Left lung (tissue), 10 donors: Measurements from ENCODE around the gene SLC22A23. TPM values are rescaled to one million over a fixed set of nuclear protein-coding genes. Genes with fewer than 3 reads are reported as not detected.
A peak's percentile ranks its signal among the peaks of the same experiment; 100 is the strongest.
"Not testable (repeated sequence)": the region's sequence is repeated elsewhere in the genome, so short reads cannot be mapped to it uniquely, and the experiment has no call there.

Source experiments
- ATAC-seq: fragments of 200-7000 bp; cut with Tn5 transposase; one replicate; pipeline ENCODE4 v1.9.1; 2020; ENCODE audit warnings: moderate library complexity
- DNase-seq, 4 donors: peaks; one replicate each; pipeline ENCODE4 v3.0.0-alpha.2; 2013 to 2020
- H3K27ac ChIP-seq, 2 donors: fragments of 200-600 bp; sonication (generic) in 1 of 2; one replicate each; pipeline versions ENCODE4 v1.5.0 to v1.8.0; 2020 to 2021
- H3K27me3 ChIP-seq, 2 donors: fragments of 200-600 bp; sonication (generic) in 1 of 2; one replicate each; pipeline versions ENCODE4 v1.5.0 to v1.8.0; 2020 to 2021
- H3K36me3 ChIP-seq, 2 donors: fragments of 200-600 bp; sonication (generic) in 1 of 2; one replicate each; pipeline versions ENCODE4 v1.5.0 to v1.8.0; 2020 to 2021
- H3K4me1 ChIP-seq, 2 donors: fragments of 200-600 bp; one replicate each; pipeline ENCODE4 v1.8.0; 2021
- H3K4me3 ChIP-seq, 2 donors: fragments of 200-600 bp; sonication (generic) in 1 of 2; one replicate each; pipeline versions ENCODE4 v1.5.0 to v1.8.0; 2020 to 2021; ENCODE audit warnings: mild to moderate bottlenecking in 1 of 2
- H3K9me3 ChIP-seq, 2 donors: fragments of 200-600 bp; sonication (generic) in 1 of 2; one replicate each; pipeline versions ENCODE4 v1.5.0 to v1.8.0; 2020 to 2021
- CTCF ChIP-seq, 2 donors: fragments of 200-600 bp; sonication (generic) in 1 of 2; IDR thresholded peaks; one replicate each; pipeline versions ENCODE4 v1.5.0 to v1.8.0; 2021; ENCODE audit warnings: antibody characterized with exemption in 2 of 2
- intact Hi-C, 2 donors: fragments of 100-400 bp; cut with DNase I; formaldehyde crosslinking; loops; one replicate each; pipeline versions ENCODE4 v1.11.2 to v1.14.2; 2022
- polyA plus RNA-seq, 6 donors: library from polyadenylated mRNA; unstranded; fragments of 120-200 nt; gene quantifications; one replicate each; pipeline ENCODE4 v1.2.1, GENCODE V29; 2013; ENCODE audit not compliant: insufficient read length in 6 of 6
- total RNA-seq, 2 donors: library from RNA; stranded (reverse); fragmentation: NEBNext Ultra II Directional; extraction: Animal tissue kit (Norgen Biotek cat#: 25700); gene quantifications; one replicate each; pipeline ENCODE4 v1.2.1, GENCODE V29; 2021
- donor health status: DM: no; HTN: yes; CAD: no.
- donor health status: DM: no; HTN: no; CAD: no.

The SLC22A23 gene
- total and polyA plus RNA-seq, 8 donors = 19.7 to 31.2 (median 23.9) TPM

GRCh38 chr6:3389390-3390167 is 67.3 kb downstream of the SLC22A23 start:
- TF ChIP-seq CTCF (IDR thresholded peaks at IDR 0.05) = no peak
- H3K4me1 ChIP-seq = no peaks in the 10 kb centered on the region
- intact Hi-C loops = no loop called here
- ATAC-seq = peak; percentile 29
- H3K36me3 ChIP-seq = no peaks in the 10 kb centered on the region
- no peaks in the 10 kb centered on the region for H3K9me3 ChIP-seq
- H3K4me3 ChIP-seq = no peak overlapping the region
- no peaks in the 10 kb centered on the region for H3K27me3 ChIP-seq
- no peak for DNase-seq
- no peak overlapping the region for H3K27ac ChIP-seq

GRCh38 chr6:3388786-3389185 is 68.1 kb downstream of the SLC22A23 start:
- TF ChIP-seq CTCF (IDR thresholded peaks at IDR 0.05) = no peak
- intact Hi-C loops = no loop called here
- H3K9me3 ChIP-seq = no peaks in the 10 kb centered on the region
- no peak for ATAC-seq
- DNase-seq = no peak
- H3K36me3 ChIP-seq = no peaks in the 10 kb centered on the region
- no peak overlapping the region for H3K27ac ChIP-seq
- H3K27me3 ChIP-seq = no peaks in the 10 kb centered on the region
- H3K4me1 ChIP-seq = peaks cover 0 to 2% of the 10 kb centered on the region in 2 donors
- H3K4me3 ChIP-seq = no peak overlapping the region

GRCh38 chr6:3386374-3386857 is 70.4 kb downstream of the SLC22A23 start:
- peaks cover 0 to 13% of the 10 kb centered on the region in 2 donors for H3K4me1 ChIP-seq
- H3K9me3 ChIP-seq = no peaks in the 10 kb centered on the region
- ATAC-seq (no peak), DNase-seq (no peak)
- no peaks in the 10 kb centered on the region for H3K27me3 ChIP-seq
- no peak overlapping the region for H3K27ac ChIP-seq
- intact Hi-C loops = no loop called here
- TF ChIP-seq CTCF (IDR thresholded peaks at IDR 0.05) = no peak
- H3K4me3 ChIP-seq = no peak overlapping the region
- no peaks in the 10 kb centered on the region for H3K36me3 ChIP-seq

GRCh38 chr6:3385660-3386151 is 71.1 kb downstream of the SLC22A23 start:
- no peak for DNase-seq
- Histone ChIP-seq H3K4me3 (no peak overlapping the region), H3K27me3 (no peaks in the 10 kb centered on the region), H3K4me1 (peaks cover 0 to 15% of the 10 kb centered on the region in 2 donors), H3K27ac (no peak overlapping the region), H3K36me3 (no peaks in the 10 kb centered on the region), H3K9me3 (no peaks in the 10 kb centered on the region)
- no peak for TF ChIP-seq CTCF (IDR thresholded peaks at IDR 0.05)
- intact Hi-C loops = no loop called here
- ATAC-seq = peak; percentile 9

- H3K4me3 ChIP-seq, H3K27me3 ChIP-seq, DNase-seq, H3K9me3 ChIP-seq, H3K36me3 ChIP-seq, intact Hi-C loops, ATAC-seq, H3K27ac ChIP-seq: not testable (repeated sequence)
- peaks cover 0 to 15% of the 10 kb centered on the region in 2 donors for H3K4me1 ChIP-seq
Observed at GRCh38 chr6:3385181-3385580, 71.7 kb downstream of the SLC22A23 start.
